Spleen (tissue), 3 donors: ENCODE measurements around the gene C11orf98.

Experiments
- POLR2A ChIP-seq, 3 donors: fragments of 450-650 bp; IDR thresholded peaks; one replicate each; pipeline ENCODE4 v1.5.1; 2017; ENCODE audit warnings: antibody characterized with exemption in 3 of 3, mild to moderate bottlenecking in 1 of 3
- POLR2AphosphoS5 ChIP-seq, 3 donors: sonication (generic); formaldehyde crosslinking; IDR thresholded peaks; one replicate each; pipeline ENCODE4 v1.5.1; 2017; ENCODE audit warnings: antibody characterized with exemption in 3 of 3

DNA sequence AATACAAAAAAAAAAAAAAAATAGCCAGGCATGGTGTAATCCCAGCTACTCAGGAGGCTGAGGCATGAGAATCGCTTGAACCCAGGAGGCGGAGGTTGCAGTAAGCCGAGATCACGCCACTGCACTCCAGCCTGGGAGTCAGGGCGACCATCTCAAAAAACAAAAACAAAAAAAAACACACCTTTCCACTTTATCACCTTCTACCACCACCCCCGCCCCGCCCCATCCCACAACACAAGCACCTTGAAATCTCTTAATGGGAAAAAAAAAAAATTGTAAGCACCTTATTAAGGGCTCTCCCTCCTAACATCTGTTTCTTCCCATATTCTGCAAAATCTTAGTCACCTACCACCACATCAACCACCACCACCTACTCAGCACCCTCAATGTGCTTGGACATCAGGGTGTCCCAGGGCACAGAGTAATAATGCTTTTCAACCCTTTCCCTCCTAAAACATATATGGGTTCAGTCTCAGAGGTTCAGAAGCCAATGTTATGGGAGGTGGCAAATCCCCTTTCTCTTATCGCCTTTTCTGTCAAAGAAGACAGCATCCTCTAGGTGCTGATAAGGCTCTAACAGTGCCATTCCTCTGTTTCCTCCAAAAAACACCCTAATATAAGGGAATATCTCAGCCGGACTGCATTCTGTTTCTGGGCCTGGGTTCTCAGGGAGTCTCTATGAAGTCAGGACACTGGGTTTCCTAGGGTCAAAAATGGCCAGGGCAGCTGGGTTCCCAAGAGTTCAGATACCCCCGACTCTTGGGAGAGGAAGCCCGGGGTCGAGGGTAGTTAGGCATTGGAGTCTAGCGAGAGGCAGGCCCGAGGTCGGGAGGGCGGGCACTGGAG is 12.6 kb downstream of the C11orf98 start:
- no peak for TF ChIP-seq POLR2A (IDR thresholded peaks at IDR 0.05)
- no peak for TF ChIP-seq POLR2AphosphoS5 (IDR thresholded peaks at IDR 0.05)
